Liver (tissue), 9 donors: ENCODE measurements around the gene HJURP. TPM values are rescaled to one million over a fixed set of nuclear protein-coding genes. Genes with fewer than 3 reads are reported as not detected.

Experiments used
- DNase-seq: peaks from one replicate; pipeline ENCODE4 v3.0.0-alpha.2; 2017; ENCODE audit warnings: low spot score
- H3K27ac ChIP-seq, 2 donors: one replicate each; pipeline ENCODE4 v1.7.0; 2013; ENCODE audit warnings: inconsistent platforms in 2 of 2, low read length in 2 of 2, control low read depth in 1 of 2, low read depth in 1 of 2, mild to moderate bottlenecking in 1 of 2
- H3K27me3 ChIP-seq, 4 donors: one replicate each; pipeline versions ENCODE4 v1.6.1 to v1.7.0; 2013; ENCODE audit warnings: low read length in 3 of 4, inconsistent platforms in 1 of 4, mild to moderate bottlenecking in 1 of 4, moderate library complexity in 1 of 4; ENCODE audit not compliant: control insufficient read depth in 4 of 4, insufficient read depth in 4 of 4
- H3K36me3 ChIP-seq, 4 donors: one replicate each; pipeline versions ENCODE4 v1.6.1 to v1.7.0; 2013; ENCODE audit warnings: low read length in 3 of 4, mild to moderate bottlenecking in 3 of 4, low read depth in 1 of 4, moderate library complexity in 1 of 4; ENCODE audit not compliant: control insufficient read depth in 4 of 4, insufficient read depth in 3 of 4
- H3K4me1 ChIP-seq, 4 donors: one replicate each; pipeline versions ENCODE4 v1.6.1 to v1.7.0; 2013; ENCODE audit warnings: low read length in 3 of 4, mild to moderate bottlenecking in 3 of 4, moderate library complexity in 1 of 4; ENCODE audit not compliant: control insufficient read depth in 4 of 4, insufficient read depth in 4 of 4
- H3K4me3 ChIP-seq, 3 donors: one replicate each; pipeline versions ENCODE4 v1.6.1 to v1.7.0; 2013; ENCODE audit warnings: low read length in 3 of 3, control low read depth in 1 of 3, low read depth in 1 of 3, mild to moderate bottlenecking in 1 of 3
- H3K9ac ChIP-seq, 2 donors: one replicate each; pipeline ENCODE4 v1.7.0; 2013; ENCODE audit warnings: low read length in 2 of 2, mild to moderate bottlenecking in 2 of 2, moderate library complexity in 2 of 2, control low read depth in 1 of 2, low read depth in 1 of 2
- H3K9me3 ChIP-seq, 4 donors: one replicate each; pipeline versions ENCODE4 v1.6.1 to v1.7.0; 2013; ENCODE audit warnings: low read length in 3 of 4; ENCODE audit not compliant: control insufficient read depth in 4 of 4
- ATF3 ChIP-seq: IDR thresholded peaks from 2 replicates; pipeline ENCODE4 v1.6.1; 2016; ENCODE audit warnings: antibody characterized with exemption
- CTCF ChIP-seq: fragments of 150-350 bp; IDR thresholded peaks from 2 replicates; pipeline ENCODE4 v1.5.1; 2017; ENCODE audit warnings: improper control_type of control experiment, low read depth, low read length; ENCODE audit not compliant: missing input control
- EGR1 ChIP-seq, 2 donors: IDR thresholded peaks; 2 replicates each; pipeline ENCODE4 v1.6.1; 2016 to 2018; ENCODE audit warnings: antibody characterized with exemption in 2 of 2, low read depth in 2 of 2
- FOXA1 ChIP-seq: IDR thresholded peaks from 2 replicates; pipeline ENCODE4 v1.6.1; 2016; ENCODE audit warnings: antibody characterized with exemption
- FOXA2 ChIP-seq: IDR thresholded peaks from 2 replicates; pipeline ENCODE4 v1.6.1; 2016; ENCODE audit warnings: antibody characterized with exemption
- GABPA ChIP-seq, 2 donors: IDR thresholded peaks in 1 of 2; conservative IDR thresholded peaks in 1 of 2; 2 replicates each; pipeline ENCODE4 v1.6.1; 2016; ENCODE audit warnings: antibody characterized with exemption in 2 of 2, mild to moderate bottlenecking in 1 of 2, moderate library complexity in 1 of 2
- HNF4A ChIP-seq, 2 donors: conservative IDR thresholded peaks; 2 replicates each; pipeline ENCODE4 v1.6.1; 2016; ENCODE audit warnings: antibody characterized with exemption in 2 of 2, mild to moderate bottlenecking in 2 of 2
- HNF4G ChIP-seq: IDR thresholded peaks from 2 replicates; pipeline ENCODE4 v1.6.1; 2016; ENCODE audit warnings: antibody characterized with exemption
- JUND ChIP-seq, 2 donors: IDR thresholded peaks; 2 replicates each; pipeline ENCODE4 v1.6.1; 2016; ENCODE audit warnings: antibody characterized with exemption in 2 of 2
- MAX ChIP-seq: IDR thresholded peaks from 2 replicates; pipeline ENCODE4 v1.6.1; 2016; ENCODE audit warnings: antibody characterized with exemption
- NR2F2 ChIP-seq: IDR thresholded peaks from 2 replicates; pipeline ENCODE4 v1.6.1; 2016; ENCODE audit warnings: antibody characterized with exemption
- RAD21 ChIP-seq, 2 donors: IDR thresholded peaks; 2 replicates each; pipeline ENCODE4 v1.6.1; 2016; ENCODE audit warnings: antibody characterized with exemption in 2 of 2, mild to moderate bottlenecking in 2 of 2
- REST ChIP-seq: IDR thresholded peaks from 2 replicates; pipeline ENCODE4 v1.6.1; 2016; ENCODE audit warnings: antibody characterized with exemption, mild to moderate bottlenecking
- RXRA ChIP-seq, 2 donors: IDR thresholded peaks; 2 replicates each; pipeline ENCODE4 v1.6.1; 2017 to 2018; ENCODE audit warnings: antibody characterized with exemption in 2 of 2, mild to moderate bottlenecking in 1 of 2
- SP1 ChIP-seq: IDR thresholded peaks from 2 replicates; pipeline ENCODE4 v1.6.1; 2018; ENCODE audit warnings: antibody characterized with exemption, mild to moderate bottlenecking
- TAF1 ChIP-seq: conservative IDR thresholded peaks from 2 replicates; pipeline ENCODE4 v1.6.1; 2016; ENCODE audit warnings: antibody characterized with exemption, mild to moderate bottlenecking
- YY1 ChIP-seq: IDR thresholded peaks from 2 replicates; pipeline ENCODE4 v1.6.1; 2016; ENCODE audit warnings: antibody characterized with exemption, mild to moderate bottlenecking
- ZBTB33 ChIP-seq: IDR thresholded peaks from 2 replicates; pipeline ENCODE4 v1.6.1; 2016; ENCODE audit warnings: antibody characterized with exemption
- WGBS: extraction: QIAGEN DNeasy Blood & Tissue Kit; methylation state at CpG from one replicate; pipeline ENCODE4 v1.1.7; 2013; 5-methylcytosine and 5-hydroxymethylcytosine counted together
- polyA plus RNA-seq, 2 donors: library from polyadenylated mRNA; stranded (reverse) in 1 of 2; unstranded in 1 of 2; fragments of 200-250 nt in 1 of 2; fragments of >200 nt in 1 of 2; fragmentation: Nextera tagmentation in 1 of 2; extraction: Ambion mirVana in 1 of 2; gene quantifications; one replicate each; pipeline versions ENCODE4 v1.2.1 to v1.2.3, GENCODE V29; 2013 to 2015
- total RNA-seq, 2 donors: library from RNA; depleted of rRNA; stranded (reverse); fragments of >200 nt; gene quantifications; one replicate each; pipeline ENCODE4 v1.2.3, GENCODE V29; 2014
- donor health status: healthy.
- donor health status: healthy.
- donor health status: healthy.
- donor health status: healthy.
- donor health status: healthy.

Gene HJURP
- total and polyA plus RNA-seq, 4 donors, result 0.08 to 32.9 (median 1.4) TPM

GRCh38 chr2:233829193-233830110 is 24.9 kb downstream of the HJURP start:
- no peak for DNase-seq
- Histone ChIP-seq H3K4me1 (peaks cover 0 to under 1% (median 0%) of the 10 kb centered on the region in 4 donors), H3K27ac (no peak overlapping the region), H3K9me3 (no peaks in the 10 kb centered on the region), H3K4me3 (no peak overlapping the region), H3K9ac (no peak overlapping the region), H3K27me3 (no peaks in the 10 kb centered on the region), H3K36me3 (no peaks in the 10 kb centered on the region)
- no peak for TF ChIP-seq RAD21 (IDR thresholded peaks at IDR 0.05)
- no peak for TF ChIP-seq ATF3
- no peak for TF ChIP-seq NR2F2
- TF ChIP-seq SP1, result no peak
- no peak for TF ChIP-seq MAX
- no peak for TF ChIP-seq REST
- no peak for TF ChIP-seq YY1
- no peak for TF ChIP-seq TAF1
- TF ChIP-seq FOXA2, result no peak
- no peak for TF ChIP-seq ZBTB33
- TF ChIP-seq FOXA1, result no peak
- no peak for TF ChIP-seq EGR1 (IDR thresholded peaks at IDR 0.05; ENCODE audit: low read depth in 2 of 2)
- no peak for TF ChIP-seq JUND (IDR thresholded peaks at IDR 0.05)
- TF ChIP-seq HNF4G, result no peak
- TF ChIP-seq RXRA (IDR thresholded peaks at IDR 0.05), result no peak
- no peak for TF ChIP-seq CTCF
- no peak for TF ChIP-seq HNF4A (conservative IDR thresholded peaks at IDR 0.05)
- no peak for TF ChIP-seq GABPA (IDR thresholded peaks at IDR 0.05 in 1 of 2, conservative IDR thresholded peaks at IDR 0.05 in 1 of 2)
- WGBS, result 92% methylated on average over 15 of the region's 15 CpGs
